HS-27A (cell line): ENCODE data around the gene CNTNAP5.

Source experiments
- DNase-seq: peaks from one replicate; pipeline ENCODE4 v3.0.0-alpha.2; 2012; ENCODE audit warnings: low read depth, missing footprints

Gene CNTNAP5

DNA sequence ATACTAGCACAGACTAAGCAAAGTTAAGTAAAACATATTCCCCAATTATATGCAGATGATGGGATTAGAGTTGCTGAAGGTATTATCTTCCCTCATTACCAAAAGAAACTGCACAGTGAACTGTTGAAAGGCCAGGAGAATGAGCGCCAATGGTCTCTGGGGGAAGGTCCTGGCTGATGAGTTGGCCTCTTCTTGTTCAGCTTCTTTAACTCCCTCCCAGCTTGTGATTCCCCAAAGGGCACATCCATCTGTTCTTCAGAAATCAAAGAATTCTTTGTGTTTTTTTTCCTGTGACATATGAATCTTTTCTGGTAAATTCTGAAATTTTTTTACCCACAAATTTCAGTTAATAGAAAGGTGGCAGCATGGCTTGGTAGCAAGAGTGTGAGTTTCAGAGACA lies 667.6 kb downstream of the CNTNAP5 start:
- no peak for DNase-seq

DNA sequence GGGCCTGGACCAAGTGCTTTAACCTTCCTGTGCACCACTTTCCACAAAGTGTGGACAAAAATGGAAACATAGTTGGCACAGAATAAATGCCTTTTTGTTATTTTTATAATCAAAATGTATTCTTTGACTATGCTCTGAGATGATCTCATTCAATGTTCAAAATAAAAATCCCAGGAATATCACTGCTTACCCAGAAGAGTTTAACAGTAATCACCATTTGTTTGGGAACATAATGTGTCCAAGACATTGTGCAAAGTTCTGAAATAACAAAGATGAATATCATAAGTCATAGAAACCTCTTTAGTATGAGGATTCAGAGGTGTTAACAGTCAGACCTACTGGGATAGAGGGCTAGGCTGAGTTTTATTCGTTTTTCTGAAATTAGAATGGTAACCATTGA lies 668.1 kb downstream of the CNTNAP5 start:
- DNase-seq: no peak

DNA sequence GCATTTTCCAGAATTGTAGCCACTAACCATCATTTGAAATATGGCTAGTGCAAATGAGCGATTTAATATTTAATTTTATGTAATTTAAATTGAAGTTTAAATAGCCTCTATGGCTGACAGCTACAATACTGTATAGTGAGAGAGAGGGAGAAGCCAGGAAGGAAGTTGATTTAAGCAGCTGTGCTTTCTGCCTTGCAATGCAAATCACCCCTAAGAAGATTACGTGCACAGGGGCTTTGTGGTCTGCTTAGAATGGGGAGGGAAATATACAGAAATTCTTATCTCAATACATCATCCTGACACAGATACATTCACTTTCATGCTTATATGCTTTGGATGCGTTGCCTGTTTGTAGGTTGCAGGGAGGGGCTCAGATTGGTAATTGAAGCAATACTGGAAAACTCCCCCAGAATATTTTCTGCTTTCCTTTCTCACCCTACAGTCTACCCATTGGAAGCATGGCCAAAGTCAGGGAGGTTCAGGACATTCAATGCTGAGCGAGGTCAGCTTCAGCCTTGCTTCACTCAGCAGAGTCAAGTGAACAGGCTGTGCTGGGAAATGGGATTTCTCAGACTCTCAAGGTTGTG lies 674.0 kb downstream of the CNTNAP5 start:
- no peak for DNase-seq

DNA sequence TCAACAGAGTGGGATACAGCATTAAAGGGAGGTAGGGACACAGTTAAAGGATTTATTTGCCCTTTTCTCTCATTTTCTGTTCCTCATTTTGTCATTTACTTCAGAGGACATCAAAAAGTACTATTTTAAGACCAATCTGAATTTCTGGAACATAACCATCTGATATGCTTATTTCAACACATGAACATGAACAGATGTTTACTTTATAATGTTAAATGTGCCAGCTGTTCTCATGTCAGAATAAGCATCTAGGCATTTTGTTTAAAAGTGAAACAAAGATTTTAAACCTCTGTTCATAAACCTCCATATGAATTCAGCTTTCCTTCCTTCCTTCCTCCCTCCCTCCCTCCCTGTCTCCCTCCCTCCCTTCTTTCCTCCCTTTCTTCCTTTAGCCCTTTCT lies 677.7 kb downstream of the CNTNAP5 start:
- no peak for DNase-seq

DNA sequence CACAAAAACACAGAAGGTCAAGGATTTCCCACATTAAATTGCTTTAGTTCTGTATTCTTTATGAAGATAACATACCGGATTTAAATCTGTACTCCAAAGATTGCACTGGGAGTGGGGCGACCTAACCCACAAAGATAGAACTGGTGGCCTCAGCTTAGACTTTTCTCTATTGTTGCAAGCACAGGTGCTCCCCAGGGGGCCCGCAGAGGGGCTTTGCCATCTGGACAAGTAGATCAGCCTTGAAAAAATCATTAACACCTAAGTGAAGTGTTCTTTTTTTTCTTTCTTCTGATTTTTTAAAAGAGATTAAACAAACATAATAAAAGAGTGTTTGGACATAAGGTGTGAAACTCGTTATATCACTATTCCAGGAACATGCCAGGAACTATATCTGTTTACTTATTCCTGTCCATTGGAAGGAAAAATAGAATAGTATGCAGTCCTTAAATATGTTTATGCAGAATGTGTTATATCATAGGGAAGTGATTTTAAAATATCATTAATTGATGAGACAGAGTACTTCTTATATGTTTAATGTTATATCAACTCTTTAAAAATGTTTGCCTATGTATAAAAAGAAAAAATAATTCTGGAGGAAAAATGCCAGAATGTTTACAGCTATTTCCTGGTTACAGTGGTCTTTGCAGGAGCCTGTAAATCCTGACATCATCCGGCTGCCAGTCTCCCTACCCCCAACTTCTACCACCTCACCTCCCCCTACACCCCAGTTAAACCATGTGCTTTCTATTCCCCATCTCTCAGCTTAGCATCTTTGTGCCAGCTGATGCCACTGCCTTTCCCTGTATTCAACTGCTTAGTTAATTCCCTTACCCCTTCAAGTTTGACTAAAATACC lies 679.2 kb downstream of the CNTNAP5 start:
- DNase-seq: no peak

DNA sequence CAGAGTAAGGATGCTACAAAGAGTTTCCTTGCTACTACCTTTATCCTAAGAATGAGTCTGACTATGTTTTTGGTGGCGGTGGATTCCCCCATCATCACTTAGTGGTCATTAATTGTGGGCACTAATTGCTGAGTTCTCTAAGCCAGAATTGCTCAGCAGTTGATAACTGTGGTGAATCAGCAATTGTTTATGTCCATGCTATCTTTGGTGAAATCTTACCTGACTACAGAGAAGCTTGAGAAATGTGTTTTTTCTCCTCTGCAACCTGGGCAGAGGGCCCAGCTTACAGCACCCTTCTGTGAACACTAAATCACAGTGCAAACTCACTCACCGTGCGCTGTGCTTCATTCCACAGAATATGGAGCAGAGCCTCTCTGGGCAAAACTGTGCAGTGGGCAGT lies 683.6 kb downstream of the CNTNAP5 start:
- no peak for DNase-seq

DNA sequence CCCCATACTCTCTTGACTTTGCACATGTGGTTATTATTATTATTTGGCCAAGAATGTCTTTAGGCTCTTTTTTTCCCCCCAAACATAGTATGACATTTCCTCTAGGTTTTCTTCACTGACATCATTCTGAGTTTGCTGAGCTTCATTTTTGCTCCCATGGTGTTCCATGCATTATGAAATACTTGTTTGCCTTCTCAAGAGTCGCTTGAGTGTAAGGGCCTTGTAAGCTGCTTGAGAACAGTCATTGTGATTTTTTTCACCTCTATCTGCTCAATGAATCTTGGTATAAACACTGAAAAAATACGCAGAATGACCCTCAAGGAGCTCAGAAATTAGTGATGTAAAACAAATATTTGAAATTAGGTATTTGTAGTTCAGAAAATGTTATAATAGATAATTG lies 688.9 kb downstream of the CNTNAP5 start:
- DNase-seq: no peak

DNA sequence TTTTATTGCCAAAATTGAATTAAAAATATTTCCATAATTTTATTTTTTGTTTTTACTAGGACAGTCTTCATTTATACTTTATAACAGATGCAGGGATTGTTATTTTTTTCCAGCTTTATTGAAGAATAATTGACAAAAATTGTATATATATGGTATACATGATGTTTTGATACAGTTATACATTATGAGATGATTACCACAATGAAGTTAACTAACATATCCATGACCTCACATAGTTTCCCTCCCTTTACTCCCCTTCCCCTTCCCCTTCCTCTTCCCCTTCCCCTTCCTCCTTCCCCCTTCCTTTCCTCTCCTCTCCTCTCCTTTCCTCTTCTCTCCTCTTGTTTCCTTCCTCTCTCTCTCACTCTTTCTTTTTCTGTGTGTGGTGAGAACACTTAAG lies 700.1 kb downstream of the CNTNAP5 start:
- DNase-seq: no peak

DNA sequence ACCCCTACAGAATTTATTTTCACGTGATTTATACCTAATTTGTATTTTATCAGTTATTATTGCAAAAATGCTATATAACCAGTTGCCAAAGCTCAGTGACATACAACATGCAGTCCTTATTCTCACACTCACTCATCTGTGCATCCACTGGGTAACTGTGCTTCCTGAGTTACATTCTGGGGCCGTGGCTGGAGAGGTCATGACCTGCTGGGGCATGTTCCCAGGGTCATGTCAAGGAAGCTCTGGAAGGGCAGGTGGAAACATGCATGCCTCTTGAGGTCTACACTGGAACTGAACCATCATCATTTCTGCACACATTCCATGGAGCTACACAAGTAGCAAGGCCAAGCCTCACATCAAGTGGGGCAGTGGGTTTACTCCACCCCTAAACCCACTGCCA lies 715.5 kb downstream of the CNTNAP5 start:
- no peak for DNase-seq

DNA sequence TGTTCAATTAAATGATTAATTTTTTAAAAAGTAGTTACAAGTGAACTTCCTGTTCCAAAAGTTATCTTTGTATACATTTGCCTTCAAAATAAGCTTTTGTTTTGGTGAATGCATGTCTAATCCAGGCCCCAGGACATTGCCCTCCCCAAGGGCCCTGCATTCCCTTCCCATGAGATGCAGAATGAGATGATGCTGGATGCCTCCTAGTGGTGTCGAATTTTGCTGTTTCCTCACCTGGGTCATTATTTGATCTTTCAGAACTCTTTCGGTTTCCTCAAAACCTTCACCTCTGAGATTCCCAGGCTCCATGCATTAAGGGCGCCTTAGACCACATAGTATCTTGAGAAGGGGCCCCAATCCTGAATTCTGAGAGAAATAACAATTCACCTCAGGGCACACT lies 728.8 kb downstream of the CNTNAP5 start:
- no peak for DNase-seq

DNA sequence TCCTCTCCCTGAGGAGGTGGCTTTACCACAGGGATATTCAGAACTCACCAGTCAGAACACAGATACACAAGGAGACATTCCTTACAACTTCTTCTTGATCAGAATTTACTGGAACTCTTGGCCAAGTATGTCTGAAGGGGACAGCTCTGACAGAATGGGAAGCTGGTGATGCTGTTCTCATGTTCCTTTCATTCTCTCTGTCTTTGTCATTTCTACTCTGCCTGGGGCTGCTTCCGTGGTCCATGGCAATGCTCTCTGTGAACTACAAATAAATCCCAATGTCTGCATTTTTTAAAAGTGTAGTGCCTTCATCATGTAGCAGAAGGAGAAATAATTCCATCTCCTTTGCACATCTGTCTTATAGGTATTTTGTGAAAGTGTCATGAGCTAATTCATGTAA lies 730.3 kb downstream of the CNTNAP5 start:
- DNase-seq: no peak

DNA sequence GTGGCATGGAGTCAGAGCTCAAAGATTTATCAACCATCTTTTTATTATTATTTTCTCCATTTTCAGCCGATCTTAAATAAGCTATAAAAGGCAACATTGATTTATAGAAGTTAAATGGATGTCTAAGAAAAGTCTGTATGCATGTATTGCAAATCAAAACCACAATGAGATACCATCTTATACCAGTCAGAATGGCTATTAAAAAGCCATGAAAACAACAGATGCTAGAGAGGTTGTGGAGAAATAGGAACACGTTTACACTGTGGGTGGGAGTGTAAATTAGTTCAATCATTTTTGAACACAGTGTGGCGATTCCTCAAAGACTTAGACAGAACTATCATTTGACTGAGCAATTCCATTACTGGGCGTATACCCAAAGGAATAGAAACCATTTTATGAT lies 731.0 kb downstream of the CNTNAP5 start:
- DNase-seq: no peak

DNA sequence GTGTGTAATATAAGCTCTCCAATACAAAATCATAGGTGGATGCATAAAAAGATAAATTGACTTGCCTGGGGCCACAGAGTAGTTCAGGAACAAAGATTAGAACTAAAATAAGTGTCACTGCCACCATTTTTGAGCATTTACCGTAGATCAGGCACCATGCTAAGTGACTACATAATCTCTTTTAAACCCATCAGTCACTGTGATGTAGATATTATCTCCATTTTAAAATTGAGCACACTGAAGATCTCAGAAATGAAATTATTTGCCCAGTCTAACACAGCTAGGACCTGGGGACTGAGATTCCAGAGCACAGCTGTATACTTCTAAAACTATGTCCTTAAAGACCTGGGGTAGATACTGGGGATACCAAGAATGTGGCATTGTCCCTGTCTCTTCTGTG lies 737.3 kb downstream of the CNTNAP5 start:
- DNase-seq: no peak

DNA sequence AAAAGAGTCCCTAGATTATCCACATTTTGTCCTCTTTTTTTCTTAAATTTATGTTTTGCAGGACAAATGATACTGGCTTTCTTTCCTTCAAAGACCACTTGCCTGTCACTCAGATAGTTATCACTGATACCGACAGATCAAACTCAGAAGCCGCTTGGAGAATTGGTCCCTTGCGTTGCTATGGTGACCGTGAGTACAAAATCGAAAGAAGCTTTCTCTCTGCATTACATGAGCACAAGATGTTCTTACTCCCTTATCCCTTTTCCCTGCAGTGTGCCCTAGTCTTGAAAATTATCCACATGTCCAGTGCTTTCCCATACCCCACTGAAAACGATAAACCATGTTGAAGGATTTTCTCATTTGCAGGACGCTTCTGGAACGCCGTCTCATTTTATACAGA lies 738.5 kb downstream of the CNTNAP5 start:
- DNase-seq: no peak

DNA sequence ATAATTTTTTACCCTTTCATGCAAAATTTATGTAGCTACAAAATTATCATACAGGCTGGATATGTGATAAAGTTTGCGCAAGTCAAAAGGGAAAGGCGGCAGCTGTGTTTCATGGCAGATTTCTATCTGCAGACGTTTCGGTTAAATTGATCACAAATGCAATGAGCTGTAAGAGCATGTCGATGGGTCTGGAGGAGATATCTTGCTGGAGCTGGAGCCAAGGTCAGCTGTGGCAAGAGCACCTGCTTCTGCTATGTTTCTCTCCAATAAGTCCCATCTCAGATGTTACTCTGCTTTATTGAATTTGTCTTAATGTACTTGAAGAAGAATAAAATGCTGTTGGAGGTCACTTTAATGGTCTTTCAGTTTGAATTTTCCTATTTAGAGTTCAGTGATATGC lies 749.7 kb downstream of the CNTNAP5 start:
- DNase-seq: no peak

DNA sequence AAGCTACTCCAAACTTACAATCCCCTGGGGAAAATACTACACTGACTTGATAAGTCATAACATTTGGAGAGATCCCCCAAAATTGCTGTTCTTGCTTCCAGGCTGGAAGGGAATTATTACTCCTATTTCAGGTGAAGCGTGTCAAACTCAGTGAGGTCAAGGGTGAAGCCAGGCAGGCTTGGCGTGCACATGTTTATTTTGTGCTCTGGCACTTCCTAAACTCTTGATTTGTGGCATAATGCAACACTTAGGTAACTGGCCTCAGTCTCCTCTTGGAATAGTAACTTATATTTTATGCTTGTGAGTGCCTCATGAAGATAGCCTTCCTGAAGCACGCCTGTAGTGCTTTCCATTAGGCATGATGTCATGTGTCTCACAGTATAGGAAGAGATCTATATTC lies 751.2 kb downstream of the CNTNAP5 start:
- no peak for DNase-seq

DNA sequence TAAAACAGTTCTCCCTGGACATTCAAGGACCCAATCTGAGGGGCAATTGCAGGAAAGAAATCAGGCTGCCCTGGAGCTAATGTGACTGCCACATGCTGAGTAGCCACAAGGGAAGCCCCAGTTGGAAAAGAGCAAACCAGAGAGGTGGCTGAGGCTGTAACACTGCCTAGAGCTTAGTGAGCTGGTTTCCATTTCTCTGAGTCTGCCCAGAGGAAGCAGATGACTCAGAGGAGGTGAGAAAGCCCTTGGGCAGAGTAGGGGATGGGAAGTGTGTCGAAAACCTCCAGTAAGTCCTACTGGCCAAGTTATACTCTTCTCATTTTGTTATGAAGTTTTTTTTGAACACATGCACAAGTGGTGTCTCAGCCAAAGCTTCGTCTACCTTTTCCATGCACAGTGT lies 753.0 kb downstream of the CNTNAP5 start:
- DNase-seq: no peak

DNA sequence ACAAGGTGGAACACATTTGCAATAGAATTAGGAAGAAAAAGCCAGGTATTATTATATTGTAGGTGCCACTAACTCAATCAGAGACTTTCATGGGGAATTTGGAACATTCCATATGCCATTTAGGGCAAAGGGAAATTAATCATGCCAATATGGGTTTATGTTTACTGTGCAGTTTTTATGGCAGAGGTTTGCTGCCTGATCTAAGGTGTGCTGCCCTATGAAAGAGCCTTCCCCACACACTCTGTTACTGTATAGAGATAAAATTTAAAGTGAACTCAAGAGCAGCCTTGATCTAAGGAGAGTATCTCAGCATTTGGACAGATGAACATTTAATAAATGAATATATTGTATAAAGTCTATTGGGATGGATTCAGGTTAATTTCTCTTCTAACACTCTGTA lies 771.6 kb downstream of the CNTNAP5 start:
- DNase-seq: no peak

DNA sequence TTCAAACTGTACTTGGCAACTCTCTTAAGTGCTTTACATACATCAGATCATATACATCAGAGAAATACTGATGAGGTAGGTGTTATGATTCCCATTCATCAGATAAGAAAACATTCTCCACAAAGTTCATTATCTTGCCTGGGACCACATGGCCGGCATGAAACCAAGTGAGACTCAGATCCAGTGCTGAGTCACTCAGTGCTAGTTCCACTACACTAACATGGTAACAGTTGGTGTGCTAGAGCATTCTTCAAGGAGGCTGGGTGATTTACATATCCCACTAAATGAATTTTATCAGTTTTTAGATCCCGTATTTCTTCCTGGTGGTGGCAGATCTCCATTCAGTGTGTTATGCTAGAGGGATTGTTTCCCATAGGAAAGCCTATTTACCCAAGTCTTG lies 772.0 kb downstream of the CNTNAP5 start:
- DNase-seq: no peak

DNA sequence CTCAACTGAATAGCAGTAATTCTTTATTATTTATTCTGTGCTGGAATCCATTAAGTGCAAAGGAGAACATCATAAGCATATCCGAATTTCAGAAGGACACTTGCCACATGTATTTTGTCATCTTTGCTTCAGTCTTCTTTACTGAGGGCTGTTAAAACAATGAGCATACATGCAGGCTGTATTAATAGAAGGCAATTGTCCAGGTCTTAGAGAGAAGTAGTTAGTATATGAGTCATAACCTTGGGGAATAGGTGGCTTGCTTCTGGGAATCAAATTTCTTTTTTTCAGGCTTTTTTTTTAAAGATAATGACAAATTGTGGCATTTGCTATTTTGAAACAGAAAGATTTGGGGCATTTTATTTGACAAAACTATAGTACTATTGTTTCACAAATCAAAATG lies 773.5 kb downstream of the CNTNAP5 start:
- no peak for DNase-seq

DNA sequence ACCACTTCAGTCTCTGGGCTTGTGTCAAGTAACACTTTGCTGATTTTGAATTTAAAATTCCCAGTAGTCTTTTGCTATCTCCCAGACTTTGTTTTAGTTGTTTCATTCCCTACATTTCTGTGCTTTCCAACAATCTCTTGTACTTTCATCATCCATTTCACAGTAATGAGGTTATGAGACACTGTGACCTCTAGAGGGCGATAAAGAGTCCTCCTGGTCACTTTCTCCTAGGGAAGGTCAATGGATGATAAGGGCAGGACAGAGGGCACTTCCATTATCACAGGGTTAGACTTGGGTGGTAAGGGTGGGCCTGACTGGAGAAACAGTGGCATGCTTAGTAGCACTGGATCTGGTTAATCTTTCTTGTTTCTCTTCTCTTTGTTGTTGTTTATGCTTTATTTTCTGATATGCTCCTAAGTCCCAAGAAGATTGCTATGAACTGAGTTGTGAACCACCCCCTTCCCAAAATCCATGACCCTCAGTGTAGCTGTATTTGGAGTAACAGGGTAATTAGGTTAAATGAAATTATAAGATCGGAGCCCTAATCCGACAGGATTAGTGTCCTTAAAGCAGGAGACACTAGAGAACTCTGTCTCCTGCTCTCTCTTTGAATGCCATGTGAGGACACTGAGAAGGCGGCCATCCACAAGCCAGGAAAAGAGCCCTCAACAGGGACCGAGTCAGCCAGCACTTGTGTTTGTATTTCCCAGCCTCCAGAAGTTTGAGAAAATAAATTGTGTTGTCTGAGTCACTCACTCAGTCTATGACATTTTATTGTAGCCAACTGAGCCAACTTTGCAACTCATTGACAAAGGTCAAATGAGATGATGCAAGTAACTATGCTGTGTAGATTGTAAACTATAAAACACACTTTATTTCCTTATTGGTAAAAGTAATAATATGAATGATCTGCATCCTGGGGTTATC lies 779.2 kb downstream of the CNTNAP5 start:
- DNase-seq: no peak

DNA sequence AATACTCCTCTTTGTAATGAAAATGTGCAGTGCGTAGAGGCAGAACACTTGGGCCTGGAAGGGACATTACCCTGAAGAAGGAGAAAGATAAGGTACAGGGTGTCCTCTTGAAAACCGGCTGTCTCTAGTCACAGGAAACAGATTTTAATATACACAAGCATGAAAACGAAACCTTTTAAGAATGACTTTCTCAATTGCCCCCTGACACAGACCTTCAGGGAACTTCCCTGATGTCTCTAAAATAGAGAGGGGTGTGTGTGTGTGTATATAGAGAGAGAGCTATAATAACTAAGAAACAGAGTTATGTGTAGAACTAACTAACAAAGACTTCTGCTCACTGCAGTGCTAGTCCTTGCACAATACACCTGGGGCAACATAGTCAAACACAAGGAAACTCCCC lies 780.0 kb downstream of the CNTNAP5 start:
- DNase-seq: no peak

DNA sequence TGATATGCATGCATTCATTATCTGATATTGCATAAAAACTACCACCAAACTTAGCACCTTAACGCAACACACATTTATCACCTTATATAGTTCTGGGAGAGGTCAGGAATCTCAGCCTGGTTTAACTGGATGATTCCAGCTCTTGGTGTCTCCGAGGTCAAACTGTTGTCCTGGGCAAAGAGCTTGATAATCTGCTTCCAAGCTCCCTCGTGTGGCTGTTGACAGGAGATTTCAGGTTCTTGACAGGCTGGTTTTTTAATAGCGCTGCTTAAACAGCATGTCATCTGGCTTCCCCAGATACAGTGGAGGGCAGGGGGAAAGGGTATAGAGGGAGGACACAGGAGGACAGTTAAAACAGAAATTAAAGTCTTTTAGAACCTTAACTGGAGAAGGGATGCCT lies 785.0 kb downstream of the CNTNAP5 start:
- no peak for DNase-seq
